K562 (cell line): ENCODE data around the gene MRPS5. TPM values are rescaled to one million over a fixed set of nuclear protein-coding genes. Genes with fewer than 3 reads are reported as not detected.
A peak's percentile ranks its signal among the peaks of the same experiment; 100 is the strongest.

Experiments
- ARID4B ChIP-seq: sonication (generic); formaldehyde crosslinking; IDR thresholded peaks from 2 replicates; pipeline ENCODE4 v1.8.0; 2022; ENCODE audit warnings: mild to moderate bottlenecking, missing genetic modification reagents
- CCAR2 ChIP-seq: fragments of 200-400 bp; formaldehyde crosslinking; IDR thresholded peaks from 2 replicates; pipeline ENCODE4 v1.6.1; 2017; ENCODE audit warnings: mild to moderate bottlenecking, low read depth, low read length
- E2F6 ChIP-seq, 2 experiments: IDR thresholded peaks; 2 replicates each; pipeline ENCODE4 v1.6.1; 2011; ENCODE audit warnings: borderline replicate concordance in 1 of 2, control low read depth in 1 of 2, low read depth in 1 of 2, low read length in 1 of 2, mild to moderate bottlenecking in 1 of 2, mixed read lengths in 1 of 2, moderate library complexity in 1 of 2; ENCODE audit not compliant: insufficient read depth in 1 of 2, insufficient read length in 1 of 2, poor library complexity in 1 of 2, severe bottlenecking in 1 of 2; ENCODE audit errors: extremely low read depth in 1 of 2
- E4F1 ChIP-seq: fragments of 250-450 bp; sonication (Bioruptor Pico); IDR thresholded peaks from 2 replicates; pipeline ENCODE4 v1.5.0; 2021; ENCODE audit warnings: mild to moderate bottlenecking, borderline replicate concordance
- HDAC3 ChIP-seq: fragments of 450-650 bp; IDR thresholded peaks from 2 replicates; pipeline ENCODE4 v1.6.1; 2018; ENCODE audit warnings: borderline replicate concordance, mild to moderate bottlenecking, moderate library complexity; ENCODE audit not compliant: partially characterized antibody
- KHSRP ChIP-seq: fragments of 450-650 bp; IDR thresholded peaks from 2 replicates; pipeline ENCODE4 v1.6.1; 2017
- MCM7 ChIP-seq, 2 experiments: fragments of 450-650 bp; IDR thresholded peaks; 2 replicates each; pipeline ENCODE4 v1.6.1; 2016 to 2018
- MYBL2 ChIP-seq, 2 experiments: fragments of 450-650 bp in 1 of 2; sonication (generic) in 1 of 2; formaldehyde crosslinking in 1 of 2; IDR thresholded peaks; 2 replicates each; pipeline versions ENCODE4 v1.6.1 to v1.8.1; 2017 to 2022; ENCODE audit warnings: borderline replicate concordance in 1 of 2, inconsistent platforms in 1 of 2, low read depth in 1 of 2, mild to moderate bottlenecking in 1 of 2, missing genetic modification reagents in 1 of 2, moderate library complexity in 1 of 2
- MYC ChIP-seq, 2 experiments: fragments of 250-450 bp in 1 of 2; sonication (Bioruptor Pico) in 1 of 2; IDR thresholded peaks; 2 replicates each; pipeline versions ENCODE4 v1.5.1 to v1.6.1; 2012 to 2021; ENCODE audit warnings: low read depth in 2 of 2, borderline replicate concordance in 1 of 2, improper control_type of control experiment in 1 of 2, low read length in 1 of 2, mild to moderate bottlenecking in 1 of 2, moderate library complexity in 1 of 2
- PCBP2 ChIP-seq: fragments of 200-400 bp; formaldehyde crosslinking; IDR thresholded peaks from 2 replicates; pipeline ENCODE4 v1.6.1; 2018; ENCODE audit warnings: low read length, low read depth, mild to moderate bottlenecking, moderate library complexity; ENCODE audit not compliant: poor library complexity, severe bottlenecking
- PHF21A ChIP-seq: fragments of 450-650 bp; IDR thresholded peaks from 2 replicates; pipeline ENCODE4 v1.6.1; 2017; ENCODE audit warnings: low read depth, borderline replicate concordance
- RB1 ChIP-seq: fragments of 450-650 bp; IDR thresholded peaks from 2 replicates; pipeline ENCODE4 v1.6.1; 2017; ENCODE audit warnings: low read depth, mild to moderate bottlenecking
- RBFOX2 ChIP-seq: fragments of 200-400 bp; formaldehyde crosslinking; IDR thresholded peaks from 2 replicates; pipeline ENCODE4 v1.6.1; 2017; ENCODE audit warnings: low read depth, mild to moderate bottlenecking, low read length, moderate library complexity
- RCOR1 ChIP-seq, 2 experiments: IDR thresholded peaks; 2 replicates each; pipeline ENCODE4 v1.6.1; 2012; ENCODE audit warnings: low read depth in 2 of 2, low read length in 2 of 2, borderline replicate concordance in 1 of 2, improper control_type of control experiment in 1 of 2
- SP2 ChIP-seq: IDR thresholded peaks from 2 replicates; pipeline ENCODE4 v1.6.1; 2011; ENCODE audit warnings: mild to moderate bottlenecking, low read depth, low read length, moderate library complexity; ENCODE audit not compliant: poor library complexity, severe bottlenecking; ENCODE audit errors: extremely low read depth
- YY1 ChIP-seq, 3 experiments: IDR thresholded peaks; 2 replicates each; pipeline ENCODE4 v1.6.1; 2011; ENCODE audit warnings: low read length in 2 of 3, mild to moderate bottlenecking in 2 of 3, moderate library complexity in 2 of 3, borderline replicate concordance in 1 of 3, control low read depth in 1 of 3, low read depth in 1 of 3; ENCODE audit not compliant: insufficient read depth in 3 of 3, insufficient replicate concordance in 2 of 3, control insufficient read depth in 1 of 3, insufficient read length in 1 of 3; ENCODE audit errors: extremely low read depth in 1 of 3
- polyA plus RNA-seq, 8 experiments: library from polyadenylated mRNA; depleted of rRNA in 4 of 8; stranded (reverse) in 5 of 8; unstranded in 3 of 8; fragments of >200 nt; fragmentation: Nextera tagmentation in 2 of 8; fragmentation: Illumina TruSeq in 1 of 8; extraction: Ambion mirVana in 2 of 8; extraction: Trizol in 1 of 8; gene quantifications; 2 replicates each; pipeline versions ENCODE4 v1.2.1 to v1.2.3, GENCODE V29; 2011 to 2014; ENCODE audit warnings: inconsistent platforms in 1 of 8, missing spikeins in 1 of 8
- total RNA-seq, 7 experiments: library from RNA; depleted of rRNA in 6 of 7; stranded (reverse); fragments of >200 nt in 6 of 7; fragmentation: Illumina TruSeq in 2 of 7; extraction: Trizol in 2 of 7; gene quantifications; 2 replicates each; pipeline versions ENCODE4 v1.2.1 to v1.2.3, GENCODE V29; 2011 to 2021; ENCODE audit warnings: low replicate concordance in 1 of 7

MRPS5 gene
- total and polyA plus RNA-seq, 9 of the 15 experiments (the other 6 are each of a cell fraction or from before 2014, with no cell fraction given) = 85.0 to 162 (median 118) TPM

GRCh38 chr2:95159690-95160449 is 38.3 kb upstream of the MRPS5 start, which contains the start of gene ZNF514 (continued):
- TF ChIP-seq ARID4B = no peak
- no peak for TF ChIP-seq PCBP2
- no peak for TF ChIP-seq KHSRP
- no peak for TF ChIP-seq HDAC3
- no peak for TF ChIP-seq SP2
- TF ChIP-seq RBFOX2 = peak; percentile 65; the same call in 1 of the 2 replicates
- TF ChIP-seq PHF21A = no peak
- TF ChIP-seq MYC (IDR thresholded peaks at IDR 0.05; ENCODE audit: low read depth, low read length) = peak; percentile 36; the same call in 1 of the 2 replicates
- TF ChIP-seq MYC (CRISPR knock-in tag; IDR thresholded peaks at IDR 0.05; ENCODE audit: borderline replicate concordance, low read depth) = peak; percentile 32; the same call in 1 of the 2 replicates
- peak in 1 of 3 experiments; percentile 16 for TF ChIP-seq YY1 (IDR thresholded peaks at IDR 0.05; ENCODE audit: borderline replicate concordance in 1 of 3, control insufficient read depth in 1 of 3, extremely low read depth in 1 of 3, insufficient read depth in 3 of 3, insufficient read length in 1 of 3, insufficient replicate concordance in 2 of 3, low read depth in 1 of 3, low read length in 2 of 3)
- TF ChIP-seq RCOR1 (IDR thresholded peaks at IDR 0.05; ENCODE audit: borderline replicate concordance in 1 of 2, low read depth in 2 of 2, low read length in 2 of 2) = no peak
- no peak for TF ChIP-seq CCAR2
- no peak for TF ChIP-seq MCM7 (IDR thresholded peaks at IDR 0.05)
- TF ChIP-seq E2F6 (IDR thresholded peaks at IDR 0.05; ENCODE audit: borderline replicate concordance in 1 of 2, extremely low read depth in 1 of 2, insufficient read depth in 1 of 2, insufficient read length in 1 of 2, low read depth in 1 of 2, low read length in 1 of 2, poor library complexity in 1 of 2, severe bottlenecking in 1 of 2) = peak in 1 of 2 experiments; percentile 70
- no peak for TF ChIP-seq MYBL2 (IDR thresholded peaks at IDR 0.05; ENCODE audit: low read depth)
- TF ChIP-seq MYBL2 (CRISPR knock-in tag; IDR thresholded peaks at IDR 0.05; ENCODE audit: borderline replicate concordance) = no peak
- peak; percentile 65 for TF ChIP-seq RB1
- TF ChIP-seq E4F1 (CRISPR knock-in tag) = no peak
